ENCODE results near the gene TNFAIP8L3.

The TNFAIP8L3 gene

DNA sequence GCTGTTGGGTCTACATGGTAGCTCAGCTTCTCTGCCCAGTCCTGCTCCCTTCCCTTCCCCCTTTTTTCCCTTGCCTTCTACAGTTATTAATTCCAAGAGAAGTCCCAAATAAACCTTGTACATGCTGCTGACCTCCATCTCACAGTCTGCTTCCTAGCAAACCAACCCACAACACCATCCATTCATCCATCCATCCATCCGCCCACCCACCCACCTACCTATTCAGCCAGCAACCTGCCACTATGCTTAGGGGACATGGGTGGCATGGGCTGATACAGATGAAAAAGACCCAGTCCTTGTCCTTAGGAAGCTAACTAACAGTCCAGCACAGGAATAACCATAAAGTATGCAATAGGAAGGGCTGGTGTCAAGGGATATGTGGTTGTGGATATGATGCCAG lies 5.7 kb downstream of the TNFAIP8L3 start:
- DNase-seq: no peak

GRCh38 chr15:51088585-51088984 lies 6.1 kb downstream of the TNFAIP8L3 start:
- no peak for DNase-seq

DNA sequence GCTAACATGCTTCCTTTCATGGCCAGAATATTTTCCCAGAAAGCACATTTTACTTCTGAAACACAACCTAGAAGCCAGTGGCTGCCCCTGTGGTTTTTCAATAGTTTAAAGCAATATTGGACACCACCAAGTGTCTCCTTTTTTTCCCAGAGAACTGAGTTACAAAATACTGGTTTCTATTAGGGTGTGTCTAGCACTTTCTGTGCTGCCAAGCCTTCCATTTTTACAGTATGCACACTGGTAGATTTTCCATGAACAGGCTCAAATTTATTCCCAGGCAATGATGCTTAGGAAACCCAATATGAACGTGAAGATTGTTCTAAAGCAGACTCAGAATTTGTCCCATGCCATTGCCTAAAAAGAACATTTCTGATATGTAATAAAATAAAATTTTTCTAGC lies 7.2 kb downstream of the TNFAIP8L3 start:
- DNase-seq: no peak

DNA sequence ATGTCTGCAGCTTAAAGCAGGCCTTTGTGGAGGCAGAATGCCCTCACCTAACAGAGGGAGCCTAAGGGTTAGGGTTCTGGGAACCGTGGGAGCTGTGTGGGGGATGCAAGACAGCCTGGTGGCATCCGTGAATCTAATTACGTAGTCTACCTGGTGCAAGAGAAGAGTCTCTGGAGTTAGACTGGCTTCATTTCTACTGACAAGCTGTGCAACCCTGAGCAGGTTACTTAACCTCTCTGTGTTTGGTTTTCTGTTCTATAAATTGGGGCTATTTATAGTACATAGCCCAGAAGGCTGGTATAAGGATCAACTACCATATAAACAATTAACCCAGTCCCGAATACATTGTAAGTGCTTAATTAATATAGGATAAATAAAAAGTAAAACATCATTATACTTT lies 8.3 kb downstream of the TNFAIP8L3 start:
- DNase-seq: no peak

DNA sequence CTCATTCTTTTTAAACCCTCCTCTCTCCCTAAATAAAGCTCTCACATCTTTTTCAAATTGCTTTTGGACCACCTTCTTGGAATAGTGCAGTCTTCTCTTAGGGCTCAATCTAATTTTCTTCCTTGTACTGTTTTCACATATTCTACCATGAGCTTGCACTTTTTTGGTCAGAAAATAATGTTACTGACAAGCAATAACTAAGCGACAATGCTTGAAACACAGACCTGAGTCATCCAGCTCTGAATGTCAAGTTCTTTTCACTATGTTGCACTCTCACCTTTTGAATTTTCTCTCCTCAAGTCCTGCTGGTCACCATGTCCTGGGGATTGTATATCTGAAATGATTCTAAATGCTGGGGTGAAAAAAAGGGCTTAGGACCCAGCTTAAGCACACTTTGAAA lies 8.9 kb downstream of the TNFAIP8L3 start:
- DNase-seq: no peak

DNA sequence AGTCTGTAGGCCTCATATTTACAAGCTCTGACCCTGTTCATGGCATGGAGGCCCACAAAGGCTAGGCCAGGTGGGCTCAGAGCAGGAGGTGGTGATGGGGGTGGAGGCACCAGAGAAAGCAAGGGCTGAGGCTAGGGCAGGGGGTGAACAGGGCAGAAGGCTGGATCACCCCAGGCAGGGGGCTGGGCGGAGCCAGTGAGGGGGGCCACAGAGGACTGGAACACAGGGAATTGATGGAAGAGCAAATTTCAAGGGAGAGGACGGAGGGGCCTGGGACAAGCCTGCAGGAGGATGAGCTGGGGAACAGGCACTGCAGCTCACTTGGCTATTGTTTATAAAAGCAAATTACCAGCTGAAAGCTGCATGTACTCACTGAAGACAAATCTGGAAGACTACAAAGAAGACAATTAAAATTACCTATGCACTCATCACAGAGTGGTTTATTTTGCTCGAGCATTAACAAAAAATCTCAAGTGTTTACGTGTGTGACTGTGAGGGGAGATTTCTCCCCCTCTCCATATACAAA lies 11.0 kb downstream of the TNFAIP8L3 start:
- DNase-seq: no peak

GRCh38 chr15:51082246-51082645 lies 12.5 kb downstream of the TNFAIP8L3 start:
- no peak for DNase-seq

DNA sequence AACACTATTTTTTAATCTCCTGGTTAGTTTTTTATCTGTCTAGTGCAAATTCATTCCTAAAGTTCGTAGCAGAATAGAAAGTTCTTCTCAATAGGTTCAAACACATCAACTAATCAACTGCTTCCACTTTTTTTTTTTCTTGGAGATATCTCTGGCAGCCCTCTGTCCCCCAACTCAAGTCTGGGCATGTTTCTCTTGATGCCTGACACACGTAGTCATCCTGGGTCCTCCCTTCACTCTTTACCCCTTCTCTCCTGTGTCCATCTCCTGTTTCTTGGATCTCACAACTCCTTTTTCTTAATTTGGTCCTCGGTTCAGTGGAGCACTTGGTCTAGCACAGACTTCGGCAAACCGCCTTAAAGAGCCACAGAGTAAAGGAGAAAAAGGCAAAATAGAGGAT lies 14.4 kb downstream of the TNFAIP8L3 start:
- DNase-seq: no peak

DNA sequence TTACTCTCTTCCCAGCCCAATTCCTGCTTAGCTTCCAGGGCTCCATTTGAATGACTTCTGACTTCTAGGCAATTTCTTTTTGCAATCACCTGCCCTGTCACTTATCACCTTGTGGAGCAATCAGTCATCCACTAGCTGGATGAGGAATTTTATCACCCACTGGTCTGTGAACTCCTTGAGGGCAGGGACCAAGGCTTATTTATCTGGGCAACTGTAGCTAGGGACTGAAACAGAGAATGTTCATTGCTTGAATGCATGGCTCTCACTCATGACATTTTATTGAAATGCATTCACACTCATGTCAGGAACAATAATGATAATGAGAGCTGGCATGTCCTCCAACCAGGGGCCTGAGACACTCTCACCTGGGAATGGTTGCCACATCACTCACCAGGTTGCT lies 15.5 kb downstream of the TNFAIP8L3 start:
- DNase-seq: no peak

DNA sequence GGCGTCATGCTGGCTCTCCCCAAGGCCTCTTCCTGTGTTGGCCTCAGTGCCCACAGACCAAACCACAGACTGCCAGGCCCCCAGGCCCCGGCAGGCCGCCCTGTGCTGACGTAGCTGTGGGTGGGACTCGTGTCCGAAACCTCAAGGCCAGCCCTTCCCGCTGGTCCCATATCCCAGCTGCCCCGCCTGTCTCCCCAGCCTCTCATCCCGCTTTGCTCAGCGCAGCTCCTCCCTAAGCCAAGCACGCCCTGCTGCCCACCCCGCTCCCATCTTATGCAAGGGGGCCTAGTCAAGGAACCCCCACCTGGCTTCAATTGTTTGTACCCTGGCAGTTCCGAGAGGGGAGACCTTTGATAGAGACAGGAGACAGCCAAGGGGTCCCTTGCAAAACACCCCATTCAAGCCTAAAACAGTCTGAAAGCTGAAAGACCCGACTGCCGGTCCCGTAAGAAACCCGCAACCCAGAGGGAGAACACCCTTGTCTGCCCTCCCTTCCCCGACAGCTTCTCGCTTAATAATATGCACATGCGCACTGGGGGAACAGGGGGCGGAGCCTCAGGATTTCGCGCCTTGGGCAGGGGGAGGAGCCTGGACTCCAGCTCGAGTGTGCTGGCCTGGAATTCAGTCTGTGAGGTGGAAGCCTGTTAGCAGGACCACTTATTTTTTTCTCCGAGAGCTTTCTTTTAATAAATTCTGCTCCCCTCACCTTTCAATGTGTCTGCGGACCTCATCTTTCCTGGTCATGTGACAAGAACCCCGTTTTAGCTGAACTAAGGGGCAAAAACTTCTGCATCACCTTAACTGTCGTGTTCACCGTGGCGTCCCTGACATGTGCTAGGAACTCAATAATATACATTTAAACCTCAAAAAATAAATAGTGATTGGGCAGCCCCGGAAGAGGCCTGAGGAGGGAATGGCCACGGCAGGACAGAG lies 17.2 kb downstream of the TNFAIP8L3 start:
- DNase-seq: peak; percentile 66

DNA sequence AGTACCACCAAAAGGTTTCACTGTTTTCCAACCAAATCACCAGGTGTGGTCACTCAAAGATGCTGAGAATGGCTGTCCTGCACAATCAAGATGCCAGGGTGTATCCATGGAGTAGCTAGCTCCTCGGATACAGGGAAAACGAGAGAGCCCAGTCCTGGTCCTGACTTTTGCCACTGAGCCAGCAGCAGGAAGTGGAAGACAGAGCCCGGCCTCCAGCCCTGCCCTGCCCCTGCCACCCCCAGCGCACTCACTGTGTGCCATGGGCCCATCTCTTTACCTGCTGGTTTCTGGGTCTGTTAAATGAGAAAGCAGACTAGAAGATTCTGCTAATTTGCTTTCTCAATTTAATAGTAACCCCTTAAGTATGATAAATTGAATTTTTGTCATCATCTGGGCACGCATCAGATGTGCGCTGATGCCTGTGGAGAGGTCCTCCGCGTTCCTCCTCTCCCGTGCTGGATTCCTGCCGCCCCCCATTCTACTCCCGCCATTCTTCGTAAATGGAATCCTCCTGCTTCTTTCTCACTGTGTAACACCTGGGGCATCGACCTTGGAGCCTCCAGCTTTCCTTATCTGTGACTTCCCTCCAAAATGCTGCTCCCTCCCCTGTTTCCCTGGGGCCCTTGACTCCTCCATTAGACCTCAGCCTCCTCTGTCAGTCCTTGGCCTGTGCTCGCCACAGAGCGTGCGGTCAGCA lies 18.0 kb downstream of the TNFAIP8L3 start:
- no peak for DNase-seq

- DNase-seq: peak; percentile 23
Measured at GRCh38 chr15:51075826-51076523, 18.7 kb downstream of the TNFAIP8L3 start.

GRCh38 chr15:51075364-51075763 lies 19.3 kb downstream of the TNFAIP8L3 start:
- DNase-seq: no peak

DNA sequence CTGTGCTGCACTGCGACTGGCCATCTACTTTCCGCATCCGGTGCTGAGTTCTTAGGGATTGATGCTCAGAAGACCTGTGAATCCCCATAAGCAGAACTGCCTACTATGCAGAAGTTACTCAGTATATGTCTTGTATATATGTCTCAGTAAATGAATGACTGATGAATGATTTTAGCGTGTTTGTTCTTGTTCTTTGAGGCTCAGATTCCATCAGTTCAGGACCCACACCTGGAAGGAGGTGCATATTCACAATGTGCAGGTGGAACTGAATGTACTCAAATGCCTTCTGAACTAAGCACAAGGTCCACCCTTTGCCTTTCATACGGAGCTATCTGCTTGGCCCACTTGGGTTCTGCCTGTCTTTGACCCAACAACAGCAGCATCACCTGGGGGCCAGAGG lies 19.8 kb downstream of the TNFAIP8L3 start:
- no peak for DNase-seq

DNA sequence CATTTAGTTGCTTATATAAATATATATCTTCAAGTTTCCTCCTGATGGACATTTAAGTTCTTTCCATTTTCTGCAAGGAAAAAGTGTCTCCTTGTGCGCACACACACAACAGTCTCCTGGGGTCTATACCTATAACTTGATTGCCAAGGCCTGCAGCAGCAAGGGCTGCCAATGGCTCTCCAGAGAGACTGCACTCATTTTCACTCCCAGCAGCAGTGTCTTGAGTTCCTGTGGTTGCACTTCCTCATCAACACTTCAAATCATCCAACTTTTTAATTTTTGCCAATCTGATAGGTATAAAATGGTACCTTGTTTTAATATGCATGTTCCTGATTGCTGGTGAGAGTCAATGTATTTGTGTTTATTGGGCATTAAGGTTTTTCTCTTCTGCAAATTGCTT lies 23.1 kb downstream of the TNFAIP8L3 start:
- no peak for DNase-seq

- no peak for DNase-seq
Measured at GRCh38 chr15:51069983-51070382, 24.7 kb downstream of the TNFAIP8L3 start.

DNA sequence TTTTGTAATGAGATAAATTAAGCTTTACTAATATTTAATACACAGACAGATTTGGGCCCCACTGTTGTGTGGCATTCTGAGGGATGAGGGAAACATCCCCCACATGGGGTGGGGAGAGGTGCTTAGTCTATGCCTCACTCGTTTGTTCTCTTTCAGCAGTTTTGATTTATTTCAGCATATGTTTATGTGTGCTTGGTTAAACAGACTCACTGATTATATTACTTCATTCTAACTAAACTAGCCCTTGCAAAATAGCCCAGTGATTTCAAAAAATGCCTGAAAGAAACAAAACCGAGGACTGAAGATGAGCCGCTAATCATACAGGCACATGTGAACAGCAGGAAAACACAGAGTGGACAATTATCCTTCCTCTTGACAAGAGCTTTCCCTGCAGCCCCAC lies 27.2 kb downstream of the TNFAIP8L3 start:
- DNase-seq: no peak

DNA sequence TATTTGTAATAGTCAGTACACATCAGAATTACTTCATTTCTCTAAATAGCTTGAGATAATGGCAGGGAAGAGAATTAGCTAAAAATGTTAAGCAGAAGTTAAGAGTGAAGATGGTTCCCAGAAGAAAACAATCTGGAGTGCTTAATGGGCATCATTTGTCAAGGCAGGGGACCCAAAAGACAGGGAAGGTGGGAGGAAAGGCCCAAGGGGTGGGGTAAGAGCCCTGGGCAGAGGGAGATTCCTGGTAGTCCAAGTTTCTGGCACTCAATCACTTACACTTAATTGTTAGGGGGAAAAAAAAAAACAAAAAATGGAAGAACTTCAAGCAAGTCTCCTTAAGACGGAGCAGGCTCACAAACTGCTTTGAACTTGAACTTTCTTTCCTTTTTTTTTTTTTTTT lies 28.9 kb downstream of the TNFAIP8L3 start:
- no peak for DNase-seq

- DNase-seq: no peak
Measured at GRCh38 chr15:51065261-51065660, 29.4 kb downstream of the TNFAIP8L3 start.

GRCh38 chr15:51062736-51063135 lies 32.0 kb downstream of the TNFAIP8L3 start:
- no peak for DNase-seq

GRCh38 chr15:51060030-51060673 lies 34.6 kb downstream of the TNFAIP8L3 start:
- no peak for DNase-seq

- DNase-seq: no peak
Measured at GRCh38 chr15:51054535-51054934, 40.2 kb downstream of the TNFAIP8L3 start.

- no peak for DNase-seq
Measured at GRCh38 chr15:51053571-51053970, 41.1 kb downstream of the TNFAIP8L3 start.

Data from CD4-positive, alpha-beta T cell treated with Interleukin-21 for 1 hour (primary cell).